Stimulated activated CD8-positive, alpha-beta memory T cell treated with anti-CD3 and anti-CD28 coated beads, Interleukin-7, amount 100 ng/mL, for 4 hours (primary cell): ENCODE results near the gene DENND1B.

Experiments
- DNase-seq, 2 donors: peaks; one replicate each; pipeline ENCODE4 v3.0.0-alpha.2; 2020; ENCODE audit warnings: low read depth in 2 of 2

Gene DENND1B

GRCh38 chr1:197467881-197468280 lies 307.4 kb downstream of the DENND1B start:
- no peak for DNase-seq

- DNase-seq, result no peak
Observed at GRCh38 chr1:197466813-197467212, 308.5 kb downstream of the DENND1B start.

GRCh38 chr1:197465528-197466327 lies 309.6 kb downstream of the DENND1B start:
- no peak for DNase-seq

- DNase-seq, result no peak
Observed at GRCh38 chr1:197464044-197464443, 311.2 kb downstream of the DENND1B start.

GRCh38 chr1:197463142-197463541 lies 312.1 kb downstream of the DENND1B start:
- DNase-seq, result no peak

- DNase-seq, result no peak
Observed at GRCh38 chr1:197462539-197462938, 312.7 kb downstream of the DENND1B start.
